OCI-LY7 (cell line): ENCODE measurements around the gene SPAG9. TPM values are rescaled to one million over a fixed set of nuclear protein-coding genes. Genes with fewer than 3 reads are reported as not detected.
A peak's percentile ranks its signal among the peaks of the same experiment; 100 is the strongest.

Experiments used
- BruUV-seq: library from RNA; stranded (reverse); fragments of 400-500 nt; replicated peaks from 2 replicates; lab custom pipeline; 2021; lab: Mats Ljungman, UMichigan
- CTCF ChIA-PET: fragments of 300-600 bp; sonication (Branson Sonifier 250); formaldehyde crosslinking; loops from one replicate; lab custom pipeline; 2022; ENCODE audit warnings: antibody characterized with exemption; ENCODE audit not compliant: unreplicated experiment; lab: Charles Lee
- POLR2A ChIA-PET: fragments of 300-600 bp; sonication (Branson Sonifier 250); formaldehyde crosslinking; loops from one replicate; lab custom pipeline; 2022; ENCODE audit warnings: antibody characterized with exemption; lab: Charles Lee
- DNase-seq: peaks from one replicate; pipeline ENCODE4 v3.0.0-alpha.2; 2015; ENCODE audit warnings: low spot score
- H2AFZ ChIP-seq: fragments of 200-600 bp; sonication (generic), shearing (Covaris generic); 2 replicates; pipeline ENCODE4 v1.6.1; 2014; ENCODE audit warnings: mild to moderate bottlenecking, antibody characterized with exemption, low read length, moderate library complexity
- H3K27ac ChIP-seq: fragments of 200-600 bp; sonication (generic); 2 replicates; pipeline ENCODE4 v1.5.1; 2014; ENCODE audit warnings: mixed run types, low read depth, mild to moderate bottlenecking, moderate library complexity, low read length, inconsistent platforms; ENCODE audit not compliant: poor library complexity, severe bottlenecking
- H3K36me3 ChIP-seq: fragments of 200-600 bp; sonication (generic); 2 replicates; pipeline ENCODE4 v1.6.1; 2014; ENCODE audit warnings: mild to moderate bottlenecking, antibody characterized with exemption, low read length, moderate library complexity, mixed read lengths; ENCODE audit not compliant: insufficient read depth
- H3K4me1 ChIP-seq: fragments of 200-600 bp; sonication (generic); 2 replicates; pipeline ENCODE4 v1.5.1; 2014; ENCODE audit warnings: mild to moderate bottlenecking, low read length; ENCODE audit not compliant: insufficient read depth, poor library complexity, severe bottlenecking
- H3K4me2 ChIP-seq: fragments of 200-600 bp; sonication (generic); 2 replicates; pipeline ENCODE4 v1.6.1; 2014; ENCODE audit warnings: mild to moderate bottlenecking, low read length
- H3K4me3 ChIP-seq: fragments of 200-600 bp; sonication (generic); 2 replicates; pipeline ENCODE4 v1.5.1; 2014; ENCODE audit warnings: mild to moderate bottlenecking, low read depth, low read length; ENCODE audit not compliant: poor library complexity, severe bottlenecking
- H3K79me2 ChIP-seq: fragments of 200-600 bp; sonication (generic); 2 replicates; pipeline ENCODE4 v1.6.1; 2016; ENCODE audit warnings: low read depth, mild to moderate bottlenecking, low read length, moderate library complexity, mixed read lengths; ENCODE audit not compliant: insufficient read depth
- H3K9me2 ChIP-seq: fragments of 200-600 bp; sonication (generic); 2 replicates; pipeline ENCODE4 v1.6.1; 2016; ENCODE audit warnings: mild to moderate bottlenecking, low read length, mixed read lengths; ENCODE audit not compliant: insufficient read depth
- H3K9me3 ChIP-seq: fragments of 200-600 bp; sonication (generic); 2 replicates; pipeline ENCODE4 v1.6.1; 2014; ENCODE audit warnings: mild to moderate bottlenecking, mixed run types, low read length, mixed read lengths
- H4K20me1 ChIP-seq: fragments of 200-600 bp; sonication (generic); 2 replicates; pipeline ENCODE4 v1.6.1; 2014; ENCODE audit warnings: mild to moderate bottlenecking, antibody characterized with exemption, low read length, moderate library complexity, mixed read lengths; ENCODE audit not compliant: insufficient read depth
- EZH2phosphoT487 ChIP-seq: fragments of 200-600 bp; sonication (generic); IDR thresholded peaks from 2 replicates; pipeline ENCODE4 v1.6.1; 2018; ENCODE audit warnings: low read depth, borderline replicate concordance, mild to moderate bottlenecking, mixed run types, antibody characterized with exemption, low read length, moderate library complexity, mixed read lengths
- intact Hi-C: fragments of 100-400 bp; cut with micrococcal nuclease; formaldehyde crosslinking; loops from one replicate; pipeline ENCODE4 v1.10.0; 2022; ENCODE audit not compliant: unreplicated experiment
- total RNA-seq, 2 experiments: library from RNA; depleted of rRNA in 1 of 2; stranded (reverse); fragments of >200 nt in 1 of 2; shearing (Covaris generic) in 1 of 2; gene quantifications; 2 replicates each; pipeline ENCODE4 v1.2.3, GENCODE V29; 2014 to 2022
- TF ChIP-seq, protein P1 (sequence below): fragments of 200-600 bp; sonication (generic); conservative IDR thresholded peaks from 2 replicates; pipeline ENCODE4 v1.5.1; 2014; ENCODE audit warnings: mild to moderate bottlenecking, antibody characterized with exemption, low read length, moderate library complexity, mixed read lengths

Gene SPAG9
- total RNA-seq, 2 experiments from 2014 or later = 75.5 to 78.9 TPM

DNA sequence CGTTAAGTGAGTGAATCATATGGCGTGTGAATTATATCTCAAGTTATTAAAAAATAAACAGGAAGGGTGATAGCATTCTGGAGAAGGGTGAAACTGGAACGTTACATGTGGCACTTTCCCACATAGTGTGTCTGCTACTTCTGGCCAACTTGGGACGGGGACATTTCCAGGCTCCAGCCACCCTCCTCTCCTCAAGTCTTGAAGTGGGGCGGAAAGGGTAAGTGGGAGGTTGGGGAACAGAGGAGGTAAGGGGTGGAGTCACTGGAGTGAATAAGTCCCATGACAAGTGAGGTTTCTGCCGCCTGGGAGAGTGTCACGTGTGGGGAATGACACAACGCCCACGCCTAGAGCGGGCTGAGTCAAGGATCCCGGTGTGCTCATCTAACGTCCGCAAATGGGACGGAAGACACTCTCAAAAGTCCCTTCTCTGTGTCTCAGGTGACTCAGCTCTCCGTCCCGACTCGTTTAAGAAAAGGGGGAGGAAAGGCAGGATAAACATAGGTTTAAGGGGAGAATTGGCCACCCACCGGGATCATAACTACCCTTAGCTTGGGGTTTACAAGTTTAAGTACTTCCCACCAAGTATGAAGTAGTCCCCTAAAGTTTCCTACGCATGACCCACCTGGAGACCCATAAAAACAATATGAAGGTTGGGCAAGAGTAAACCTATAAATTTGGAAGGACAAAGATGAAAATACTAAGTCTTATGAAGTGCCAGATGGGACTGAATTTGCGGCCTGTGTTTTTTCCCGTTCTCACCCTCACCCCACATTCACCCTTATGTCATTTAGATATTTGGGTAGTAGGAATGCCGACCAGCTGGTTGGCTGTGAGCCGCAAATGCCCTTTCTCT, 1.2 kb upstream of the SPAG9 start:
- no peaks in the 10 kb centered on the region; the same call in 1 of the 2 replicates for H3K36me3 ChIP-seq
- peaks cover 30% of the 10 kb centered on the region for H3K4me1 ChIP-seq
- ChIA-PET POLR2A (interaction anchor here (0.5 to 1.7 kb wide), 4 partner anchors 12 to 146 kb away, joined by 3 to 10 read pairs (median 4); partner anchors contain the start of gene NME1), CTCF (no interaction called here)
- peaks cover 25% of the 10 kb centered on the region for H4K20me1 ChIP-seq
- peak overlapping the region; percentile 100 for H3K4me3 ChIP-seq
- H3K9me2 ChIP-seq = no peaks in the 10 kb centered on the region
- intact Hi-C loops = loop anchor here (5.0 kb wide), 1 partner anchor 255 kb away; the partner anchor contains the start of gene TOB1
- H2AFZ ChIP-seq = peak overlapping the region; percentile 97
- no peak for TF ChIP-seq EZH2phosphoT487
- TF ChIP-seq, protein P1, sequence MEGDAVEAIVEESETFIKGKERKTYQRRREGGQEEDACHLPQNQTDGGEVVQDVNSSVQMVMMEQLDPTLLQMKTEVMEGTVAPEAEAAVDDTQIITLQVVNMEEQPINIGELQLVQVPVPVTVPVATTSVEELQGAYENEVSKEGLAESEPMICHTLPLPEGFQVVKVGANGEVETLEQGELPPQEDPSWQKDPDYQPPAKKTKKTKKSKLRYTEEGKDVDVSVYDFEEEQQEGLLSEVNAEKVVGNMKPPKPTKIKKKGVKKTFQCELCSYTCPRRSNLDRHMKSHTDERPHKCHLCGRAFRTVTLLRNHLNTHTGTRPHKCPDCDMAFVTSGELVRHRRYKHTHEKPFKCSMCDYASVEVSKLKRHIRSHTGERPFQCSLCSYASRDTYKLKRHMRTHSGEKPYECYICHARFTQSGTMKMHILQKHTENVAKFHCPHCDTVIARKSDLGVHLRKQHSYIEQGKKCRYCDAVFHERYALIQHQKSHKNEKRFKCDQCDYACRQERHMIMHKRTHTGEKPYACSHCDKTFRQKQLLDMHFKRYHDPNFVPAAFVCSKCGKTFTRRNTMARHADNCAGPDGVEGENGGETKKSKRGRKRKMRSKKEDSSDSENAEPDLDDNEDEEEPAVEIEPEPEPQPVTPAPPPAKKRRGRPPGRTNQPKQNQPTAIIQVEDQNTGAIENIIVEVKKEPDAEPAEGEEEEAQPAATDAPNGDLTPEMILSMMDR = no peak
- peak overlapping the region; percentile 76 for H3K27ac ChIP-seq
- BruUV-seq = no TSS peak
- peaks cover 33% of the 10 kb centered on the region for H3K79me2 ChIP-seq
- DNase-seq = peak; percentile 21
- H3K4me2 ChIP-seq = peak overlapping the region; percentile 97
- H3K9me3 ChIP-seq = no peaks in the 10 kb centered on the region

DNA sequence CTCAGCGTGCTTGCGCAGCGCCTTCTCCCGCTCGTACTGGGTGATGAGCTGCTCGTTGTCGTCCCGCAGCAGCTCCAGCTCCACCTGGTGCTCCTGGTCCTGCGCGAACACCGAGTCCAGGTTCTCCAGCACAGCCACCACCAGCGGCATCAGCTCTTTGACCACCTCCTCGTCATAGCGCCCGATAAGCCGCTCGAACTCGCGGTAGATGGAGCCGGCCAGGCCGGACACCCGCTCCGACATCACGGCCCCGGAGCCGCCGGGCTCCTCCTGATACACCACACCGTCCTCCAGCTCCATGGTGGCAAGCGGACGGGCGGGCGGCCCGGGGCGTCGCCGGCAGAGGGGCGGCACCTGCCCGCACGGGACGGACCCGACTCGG, 320 bp downstream of the SPAG9 start:
- DNase-seq = peak; percentile 74
- no TSS peak for BruUV-seq
- H3K27ac ChIP-seq = peak overlapping the region; percentile 87
- intact Hi-C loops = loop anchor here (1.0 to 5.0 kb wide), 2 partner anchors 33 to 253 kb away; partner anchors contain the start of genes NME1 and TOB1
- peaks cover 26% of the 10 kb centered on the region for H4K20me1 ChIP-seq
- H2AFZ ChIP-seq = peak overlapping the region; percentile 85
- H3K36me3 ChIP-seq = peaks cover 14% of the 10 kb centered on the region
- no peaks in the 10 kb centered on the region for H3K9me3 ChIP-seq
- H3K9me2 ChIP-seq = no peaks in the 10 kb centered on the region
- peak overlapping the region; percentile 100 for H3K4me2 ChIP-seq
- ChIA-PET CTCF (interaction anchor here (0.6 to 0.9 kb wide), 2 partner anchors 9 to 411 kb away, joined by 3 to 4 read pairs; no protein-coding TSS in a partner anchor), POLR2A (interaction anchor here (0.7 to 1.7 kb wide), 11 partner anchors 9 to 766 kb away, joined by 3 to 10 read pairs (median 3); partner anchors contain the start of gene NME1)
- no peak for TF ChIP-seq EZH2phosphoT487
- TF ChIP-seq, protein P1 = no peak
- peak overlapping the region; percentile 100 for H3K4me3 ChIP-seq
- H3K79me2 ChIP-seq = peaks cover 48% of the 10 kb centered on the region
- peaks cover 38% of the 10 kb centered on the region for H3K4me1 ChIP-seq
